H7 (cell line): ENCODE measurements around the gene YEATS4. TPM values are rescaled to one million over a fixed set of nuclear protein-coding genes. Genes with fewer than 3 reads are reported as not detected.

ENCODE experiments used
- DNase-seq: peaks from one replicate; pipeline ENCODE4 v3.0.0; 2012
- H3K27me3 ChIP-seq: 2 replicates; pipeline ENCODE4 v1.6.0; 2011; ENCODE audit warnings: mild to moderate bottlenecking, low read length; ENCODE audit not compliant: control insufficient read depth, insufficient read depth
- H3K36me3 ChIP-seq: replicated peaks from 2 replicates; pipeline ENCODE4 v1.5.1; 2011; ENCODE audit warnings: low read length; ENCODE audit not compliant: control insufficient read depth, insufficient read depth
- H3K4me3 ChIP-seq: 2 replicates; pipeline ENCODE4 v1.5.1; 2011; ENCODE audit warnings: low read depth, mild to moderate bottlenecking, control low read depth, low read length, moderate library complexity; ENCODE audit not compliant: insufficient read depth
- total RNA-seq: library from RNA; depleted of rRNA; stranded (reverse); fragments of >200 nt; shearing (Covaris generic); gene quantifications from 2 replicates; pipeline ENCODE4 v1.2.3, GENCODE V29; 2014

The YEATS4 gene
- total RNA-seq, 1 experiment from 2014 or later, result 45.8 TPM

DNA sequence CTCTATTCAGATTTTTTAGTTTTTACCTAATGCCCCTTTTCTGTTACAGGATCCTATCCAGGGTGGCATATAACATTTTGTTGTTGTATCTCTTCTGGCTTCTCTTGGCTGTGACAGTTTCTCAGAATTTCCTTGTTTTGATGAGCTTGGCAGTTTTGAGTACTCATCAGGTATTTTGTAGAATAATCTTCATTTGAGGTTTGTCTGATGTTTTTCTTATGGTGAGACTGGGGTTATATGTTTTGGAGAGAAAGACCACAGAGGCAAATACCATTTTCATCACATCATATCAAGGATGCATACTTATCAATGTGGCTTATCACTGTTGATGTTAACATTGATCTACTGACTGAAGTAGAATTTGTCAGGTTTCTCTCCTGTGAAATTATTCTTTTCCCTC is 25.4 kb upstream of the YEATS4 start:
- DNase-seq, result no peak
- no peak overlapping the region for H3K4me3 ChIP-seq
- no peaks in the 10 kb centered on the region for H3K36me3 ChIP-seq
- no peaks in the 10 kb centered on the region for H3K27me3 ChIP-seq

DNA sequence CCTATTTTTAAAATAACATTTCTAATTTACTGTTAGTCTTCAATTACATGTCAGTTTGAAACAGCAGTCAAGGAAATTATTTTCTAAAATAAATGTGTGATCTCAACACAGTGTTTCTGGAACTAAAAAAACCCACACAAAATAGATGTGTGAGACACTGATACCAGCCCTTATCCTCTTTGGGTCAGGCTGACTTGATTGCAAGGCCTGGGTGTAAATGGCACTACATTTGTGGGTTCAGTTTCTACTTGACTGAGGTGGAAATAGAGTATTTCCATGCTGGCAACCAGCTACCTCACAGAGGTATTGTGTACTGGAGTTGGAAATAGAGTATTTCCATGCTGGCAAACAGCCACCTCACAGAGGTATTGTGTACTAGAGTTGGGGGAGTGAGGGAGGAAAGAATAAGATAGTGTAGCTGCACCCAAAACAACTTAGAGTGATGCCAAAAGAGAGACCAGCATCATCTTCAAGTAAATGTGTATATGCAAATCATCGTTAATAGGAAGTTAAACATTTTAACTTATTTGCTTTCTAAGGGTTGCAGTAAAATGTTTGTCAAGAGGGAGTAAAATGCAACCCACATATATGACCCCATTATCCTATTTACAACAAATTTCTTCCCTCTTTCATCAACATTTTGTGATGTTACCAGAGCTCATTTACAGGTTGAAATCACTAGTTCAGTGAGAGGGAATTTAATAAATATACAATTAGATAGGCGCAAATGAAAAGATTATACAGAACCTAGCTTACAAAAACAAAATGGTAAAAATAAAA is 22.0 kb upstream of the YEATS4 start:
- Histone ChIP-seq H3K36me3 (no peaks in the 10 kb centered on the region), H3K4me3 (no peak overlapping the region), H3K27me3 (no peaks in the 10 kb centered on the region)
- no peak for DNase-seq

DNA sequence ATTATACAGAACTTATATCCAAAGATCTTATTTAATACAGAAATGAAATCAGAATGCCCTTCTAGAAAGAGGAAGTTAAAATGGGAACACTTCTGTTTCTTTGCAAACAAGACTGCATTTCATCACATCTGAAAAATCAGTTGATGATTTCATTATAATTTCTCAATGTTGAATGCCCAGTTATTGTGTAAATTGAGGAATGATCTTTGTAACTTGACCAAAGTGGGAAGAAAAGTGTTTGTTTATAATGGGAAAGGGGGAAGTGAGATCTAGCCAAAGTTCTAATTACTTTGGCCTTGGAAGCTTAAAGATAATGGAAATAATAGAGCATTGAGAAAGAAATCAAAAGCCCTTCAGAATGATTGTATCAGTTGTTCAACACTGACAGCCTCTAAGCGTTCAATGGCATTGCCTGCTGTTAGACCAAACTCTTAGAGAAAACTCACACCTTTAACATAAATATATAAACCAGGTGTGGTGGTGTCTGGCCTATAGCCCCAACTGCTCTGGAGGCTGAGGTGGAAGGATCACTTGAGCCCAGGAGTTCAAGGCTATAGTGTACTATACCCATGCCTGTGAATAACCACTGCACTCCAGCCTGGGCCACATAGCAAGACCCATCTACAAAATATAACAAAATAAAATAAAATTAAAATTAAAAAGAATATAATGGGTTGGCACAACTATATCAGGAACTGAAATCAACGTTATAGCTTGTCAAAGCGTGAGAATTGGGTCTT is 21.3 kb upstream of the YEATS4 start:
- no peak for DNase-seq
- H3K27me3 ChIP-seq, result no peaks in the 10 kb centered on the region
- no peak overlapping the region for H3K4me3 ChIP-seq
- H3K36me3 ChIP-seq, result no peaks in the 10 kb centered on the region

DNA sequence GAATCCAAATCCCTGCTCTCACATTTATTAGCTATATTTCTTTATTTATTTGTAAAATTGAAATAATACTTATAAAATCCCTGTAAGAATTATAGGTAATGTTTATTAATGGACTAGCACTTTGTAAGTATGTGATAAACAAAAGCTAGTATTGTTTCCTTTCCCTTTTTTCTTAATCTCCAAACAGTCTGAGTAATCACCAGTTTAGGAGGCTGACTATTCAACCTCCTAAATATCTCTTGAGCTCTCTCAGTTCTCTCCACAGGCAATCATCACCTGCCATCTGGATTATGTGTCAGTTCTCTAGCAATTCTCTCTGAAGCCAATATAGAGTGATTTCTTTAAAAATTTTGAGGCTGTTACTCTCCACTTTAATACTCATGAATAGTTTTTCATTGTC is 20.6 kb upstream of the YEATS4 start:
- Histone ChIP-seq H3K27me3 (no peaks in the 10 kb centered on the region), H3K4me3 (no peak overlapping the region), H3K36me3 (no peaks in the 10 kb centered on the region)
- DNase-seq, result no peak

DNA sequence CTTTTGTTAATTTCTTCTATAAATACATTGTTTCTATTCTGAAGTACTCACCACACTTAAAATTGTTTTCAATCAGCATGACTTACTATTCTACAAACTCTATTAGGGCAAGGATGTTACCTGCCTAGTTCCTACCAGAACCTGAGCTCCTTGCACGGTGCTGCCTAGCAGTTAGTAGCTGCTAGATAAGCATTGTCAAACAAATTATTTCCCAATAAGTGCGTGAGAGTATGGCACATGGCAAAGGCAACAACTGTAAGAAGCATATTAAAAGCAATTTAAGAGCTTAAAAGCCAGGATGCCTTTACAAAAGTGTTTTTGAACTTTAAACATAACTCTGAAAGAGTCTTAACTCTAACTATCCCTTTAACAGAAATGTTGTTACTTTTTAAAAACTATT is 19.5 kb upstream of the YEATS4 start:
- Histone ChIP-seq H3K4me3 (no peak overlapping the region), H3K27me3 (no peaks in the 10 kb centered on the region)
- no peak for DNase-seq

DNA sequence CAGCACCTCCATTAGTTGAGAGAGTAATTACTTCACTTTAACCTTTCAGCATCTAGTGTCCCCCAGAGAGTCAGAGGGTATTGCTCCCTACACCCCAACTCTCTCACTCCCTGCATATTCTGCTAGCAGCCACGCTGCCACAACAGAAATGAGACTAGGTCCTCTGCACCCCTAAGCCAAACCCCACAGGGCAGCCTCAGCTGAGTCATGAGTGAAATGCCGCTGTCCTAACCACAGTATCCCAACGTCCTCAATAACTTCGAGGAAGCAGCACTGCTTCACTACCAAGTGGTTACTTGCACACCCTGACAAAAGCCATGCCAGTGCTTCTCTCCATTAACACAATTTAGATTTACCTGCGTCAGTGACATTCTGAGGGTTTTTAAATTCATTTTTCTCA is 18.2 kb upstream of the YEATS4 start:
- Histone ChIP-seq H3K36me3 (no peaks in the 10 kb centered on the region), H3K4me3 (no peak overlapping the region), H3K27me3 (no peaks in the 10 kb centered on the region)
- no peak for DNase-seq

More for the DNA sequence above, 19.5 kb upstream of the YEATS4 start:
- H3K36me3 ChIP-seq, result no peaks in the 10 kb centered on the region

DNA sequence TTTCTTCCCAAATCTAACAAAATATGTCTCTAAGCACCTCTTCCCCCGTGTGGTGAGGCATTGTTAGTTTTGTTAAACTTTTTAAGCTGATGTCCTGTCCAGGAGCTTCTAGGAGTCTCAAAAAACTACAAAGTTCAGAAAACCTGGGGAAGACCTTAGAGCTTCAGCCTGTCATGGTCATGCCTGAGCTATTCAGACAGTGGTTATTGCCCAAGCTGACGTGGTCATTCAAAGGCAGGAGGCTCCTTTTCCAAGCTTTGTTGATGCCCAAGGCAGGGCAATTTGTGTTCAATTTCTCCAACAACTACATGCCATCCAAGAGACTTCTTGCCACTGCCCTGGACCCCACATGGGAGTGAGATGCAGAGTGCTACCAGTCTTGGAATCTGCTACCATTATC is 17.1 kb upstream of the YEATS4 start:
- H3K4me3 ChIP-seq, result no peak overlapping the region
- no peaks in the 10 kb centered on the region for H3K36me3 ChIP-seq
- DNase-seq, result no peak
- no peaks in the 10 kb centered on the region for H3K27me3 ChIP-seq

DNA sequence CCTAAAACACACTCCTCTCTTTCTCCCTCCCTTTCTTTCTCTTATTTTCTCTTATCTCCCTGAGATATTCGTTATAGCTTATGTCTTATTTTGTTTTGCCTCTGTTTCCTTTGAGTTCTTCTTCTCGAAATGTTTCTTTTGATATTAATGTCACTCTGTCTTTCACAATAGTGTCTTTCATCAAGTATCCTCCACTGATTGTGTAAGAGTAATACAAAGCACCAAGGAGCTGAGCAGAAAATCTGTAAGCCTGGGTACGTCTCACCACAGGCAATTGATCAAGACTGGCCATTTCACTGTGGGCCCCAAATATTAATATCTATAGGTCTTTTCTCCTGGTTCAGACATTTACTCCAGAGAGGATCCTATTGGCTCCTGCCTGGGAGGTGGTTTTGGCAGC is 16.2 kb upstream of the YEATS4 start:
- DNase-seq, result no peak
- H3K4me3 ChIP-seq, result no peak overlapping the region
- H3K27me3 ChIP-seq, result no peaks in the 10 kb centered on the region
- no peaks in the 10 kb centered on the region for H3K36me3 ChIP-seq

DNA sequence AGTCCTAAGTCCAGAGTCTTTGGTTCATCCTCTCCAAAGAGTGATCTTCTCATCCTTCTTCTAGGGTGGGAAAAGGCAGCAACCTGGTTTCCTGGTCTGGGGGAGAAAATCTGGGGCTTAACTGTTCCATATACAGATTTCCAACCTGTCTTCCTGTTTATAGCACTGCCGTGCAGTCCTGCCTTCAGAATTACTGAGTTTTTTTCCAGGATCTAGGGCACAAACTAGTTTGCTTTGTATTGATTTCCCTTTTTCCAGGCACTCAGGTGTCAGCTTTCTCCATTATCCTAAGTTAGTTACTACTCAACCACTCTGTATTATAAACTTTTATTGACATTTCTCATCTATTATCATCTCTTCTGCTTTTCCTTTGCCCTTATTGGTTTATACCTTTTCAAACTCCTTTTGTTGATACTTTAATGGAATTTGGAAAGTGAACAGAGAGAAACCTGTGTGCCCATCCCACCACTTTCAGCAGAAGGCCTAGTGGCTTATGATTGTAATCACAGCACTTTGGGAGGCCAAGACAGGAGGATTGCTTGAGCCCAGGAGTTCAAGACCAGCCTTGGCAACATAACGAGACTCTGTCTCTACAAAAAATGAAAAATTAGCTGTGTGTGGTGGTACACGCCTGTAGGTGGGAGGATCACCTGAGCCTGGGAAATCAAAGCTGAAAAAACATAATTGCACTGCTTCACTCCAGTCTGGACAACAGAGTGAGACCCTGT is 15.5 kb upstream of the YEATS4 start:
- no peaks in the 10 kb centered on the region for H3K36me3 ChIP-seq
- H3K4me3 ChIP-seq, result no peak overlapping the region
- no peaks in the 10 kb centered on the region for H3K27me3 ChIP-seq
- no peak for DNase-seq

DNA sequence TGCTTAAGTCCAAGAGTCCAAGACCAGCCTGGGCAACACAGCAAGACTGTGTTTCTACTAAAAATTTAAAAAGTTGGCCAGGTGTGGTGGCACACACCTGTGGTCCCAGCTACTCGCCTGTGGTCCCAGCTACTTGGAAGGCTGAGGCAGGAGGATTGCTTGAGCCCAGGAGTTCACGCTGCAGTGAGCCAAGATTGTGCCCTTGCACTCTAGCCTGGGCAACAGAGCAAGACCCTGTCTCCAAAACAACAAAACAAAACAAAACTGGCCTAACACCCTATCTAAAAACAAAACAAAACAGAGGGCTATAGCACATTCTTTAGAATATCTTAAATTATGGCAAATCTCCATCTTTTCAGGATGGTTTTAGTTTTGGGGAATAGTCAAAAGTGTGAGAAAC is 14.5 kb upstream of the YEATS4 start:
- Histone ChIP-seq H3K4me3 (no peak overlapping the region), H3K36me3 (no peaks in the 10 kb centered on the region), H3K27me3 (no peaks in the 10 kb centered on the region)
- DNase-seq, result no peak

DNA sequence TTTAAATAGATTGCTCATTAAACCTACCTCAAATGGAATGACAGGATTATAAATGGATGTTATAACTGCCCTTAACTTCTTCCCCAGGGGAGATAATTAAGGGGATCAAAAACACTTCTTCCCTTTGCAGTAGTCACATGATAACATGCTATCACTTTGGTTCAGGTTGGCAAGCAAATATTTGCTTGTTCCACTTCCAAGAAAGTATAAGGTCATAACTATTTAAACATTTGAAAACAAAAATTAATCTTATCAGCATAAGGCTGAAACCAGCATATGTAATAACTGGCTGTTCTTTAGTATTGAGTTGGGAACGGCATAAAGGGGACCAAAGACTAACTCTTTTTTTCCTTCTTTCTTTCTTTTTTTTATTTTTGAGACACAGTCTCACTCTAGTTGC is 13.8 kb upstream of the YEATS4 start:
- DNase-seq, result no peak
- Histone ChIP-seq H3K4me3 (no peak overlapping the region), H3K27me3 (no peaks in the 10 kb centered on the region), H3K36me3 (no peaks in the 10 kb centered on the region)

DNA sequence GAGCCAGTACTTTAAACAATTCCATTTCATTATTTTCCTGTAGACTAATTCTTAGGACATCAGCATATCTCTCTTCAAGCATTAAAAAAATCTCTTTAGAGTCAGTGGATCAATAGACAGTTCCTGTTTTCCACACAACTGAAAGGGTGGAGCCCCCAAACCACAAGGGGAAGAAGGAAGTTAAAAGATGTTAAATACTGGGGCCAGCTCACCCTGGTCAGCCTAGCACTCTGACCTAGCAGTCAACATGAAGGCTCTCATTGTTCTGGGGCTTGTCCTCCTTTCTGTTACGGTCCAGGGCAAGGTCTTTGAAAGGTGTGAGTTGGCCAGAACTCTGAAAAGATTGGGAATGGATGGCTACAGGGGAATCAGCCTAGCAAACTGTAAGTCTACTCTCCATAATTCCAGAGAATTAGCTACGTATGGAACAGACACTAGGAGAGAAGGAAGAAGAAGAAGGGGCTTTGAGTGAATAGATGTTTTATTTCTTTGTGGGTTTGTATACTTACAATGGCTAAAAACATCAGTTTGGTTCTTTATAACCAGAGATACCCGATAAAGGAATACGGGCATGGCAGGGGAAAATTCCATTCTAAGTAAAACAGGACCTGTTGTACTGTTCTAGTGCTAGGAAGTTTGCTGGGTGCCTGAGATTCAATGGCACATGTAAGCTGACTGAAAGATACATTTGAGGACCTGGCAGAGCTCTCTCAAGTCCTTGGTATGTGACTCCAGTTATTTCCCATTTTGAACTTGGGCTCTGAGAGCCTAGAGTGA is 11.2 kb upstream of the YEATS4 start, which contains the start of gene LYZ:
Gene LYZ, plus strand, starts transcription at position 220 of the 777 bp plus-strand sequence. Its CDS starts 28 bp downstream, at position 248.
- Histone ChIP-seq H3K27me3 (no peaks in the 10 kb centered on the region), H3K36me3 (no peaks in the 10 kb centered on the region), H3K4me3 (no peak within 1 kb of the TSS)
- DNase-seq, result no peak

DNA sequence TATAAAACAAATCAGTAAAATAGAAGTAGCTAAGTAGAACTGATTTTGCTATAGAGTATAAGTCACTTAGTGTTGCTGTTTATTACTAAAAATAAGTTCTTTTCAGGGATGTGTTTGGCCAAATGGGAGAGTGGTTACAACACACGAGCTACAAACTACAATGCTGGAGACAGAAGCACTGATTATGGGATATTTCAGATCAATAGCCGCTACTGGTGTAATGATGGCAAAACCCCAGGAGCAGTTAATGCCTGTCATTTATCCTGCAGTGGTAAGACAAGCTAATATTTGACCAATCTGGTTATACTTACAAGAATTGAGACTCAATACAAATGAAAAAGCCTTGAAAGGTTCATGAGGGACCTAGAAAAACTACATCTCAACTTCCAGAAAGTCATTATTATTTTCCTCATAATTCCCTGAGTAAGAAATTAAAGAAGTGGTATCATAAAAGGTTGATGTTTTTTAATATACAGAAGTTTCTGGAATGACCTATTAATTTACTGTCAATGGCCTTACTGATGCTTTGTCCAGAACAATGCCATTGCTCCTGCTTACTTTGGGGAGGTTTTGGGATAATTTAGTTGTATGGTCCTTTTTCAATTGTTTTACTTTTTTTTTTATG is 9.4 kb upstream of the YEATS4 start:
- H3K27me3 ChIP-seq, result no peaks in the 10 kb centered on the region
- no peak for DNase-seq
- H3K36me3 ChIP-seq, result no peaks in the 10 kb centered on the region
- H3K4me3 ChIP-seq, result no peak overlapping the region

DNA sequence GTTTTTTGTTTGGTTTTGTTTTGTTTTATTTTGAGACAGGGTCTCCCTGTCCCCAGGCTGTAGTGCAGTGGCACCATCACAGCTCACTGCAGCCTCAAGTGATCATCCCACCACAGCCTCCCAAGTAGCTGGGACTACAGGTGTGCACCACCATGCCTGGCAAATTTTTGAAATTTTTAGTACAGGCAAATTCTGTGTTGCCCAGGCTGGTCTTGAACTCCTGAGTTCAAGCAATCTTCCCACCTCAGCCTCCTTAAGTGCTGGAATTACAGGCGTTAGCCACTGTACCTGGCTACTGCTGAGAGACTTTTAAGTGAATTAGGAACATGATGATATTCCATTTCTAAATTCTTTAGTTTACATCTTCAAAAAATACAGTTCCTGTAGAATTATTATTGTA is 8.8 kb upstream of the YEATS4 start:
- no peaks in the 10 kb centered on the region for H3K27me3 ChIP-seq
- no peaks in the 10 kb centered on the region for H3K36me3 ChIP-seq
- no peak overlapping the region for H3K4me3 ChIP-seq
- no peak for DNase-seq
